Progenitor cell of endocrine pancreas (in vitro differentiated cells): ENCODE results near the gene KRTAP9-8. TPM values are rescaled to one million over a fixed set of nuclear protein-coding genes. Genes with fewer than 3 reads are reported as not detected.
"Not testable (repeated sequence)": the region's sequence is repeated elsewhere in the genome, so short reads cannot be mapped to it uniquely, and the experiment has no call there.

Source experiments
- DNase-seq: peaks from one replicate; pipeline ENCODE4 v3.0.0; 2021; ENCODE audit warnings: low spot score; ENCODE audit not compliant: unreplicated experiment
- H3K27ac Mint-ChIP-seq: 2 replicates; pipeline ENCODE4 v1.8.0; 2021; ENCODE audit warnings: mild to moderate bottlenecking, moderate library complexity, mixed read lengths
- H3K27me3 Mint-ChIP-seq: 2 replicates; pipeline ENCODE4 v1.8.0; 2021; ENCODE audit warnings: mixed read lengths
- H3K36me3 Mint-ChIP-seq: 2 replicates; pipeline ENCODE4 v1.8.0; 2022; ENCODE audit warnings: mixed read lengths; ENCODE audit not compliant: insufficient read depth
- H3K4me1 Mint-ChIP-seq: 2 replicates; pipeline ENCODE4 v1.8.0; 2021; ENCODE audit warnings: low read depth, mixed read lengths
- H3K4me3 Mint-ChIP-seq: 2 replicates; pipeline ENCODE4 v1.8.0; 2021; ENCODE audit warnings: low read depth, mild to moderate bottlenecking, moderate library complexity, mixed read lengths
- H3K9me3 Mint-ChIP-seq: 2 replicates; pipeline ENCODE4 v1.8.0; 2021; ENCODE audit warnings: low read depth, mixed read lengths
- CTCF ChIP-seq: fragments of 200-600 bp; sonication (generic); IDR thresholded peaks from one replicate; pipeline ENCODE4 v1.5.0; 2021; ENCODE audit warnings: antibody characterized with exemption, mild to moderate bottlenecking; ENCODE audit not compliant: unreplicated experiment
- total RNA-seq: library from RNA; stranded (reverse); gene quantifications from 2 replicates; pipeline ENCODE4 v1.2.1, GENCODE V29; 2021

KRTAP9-8 gene
- total RNA-seq, 1 donor from 2014 or later = not detected

GRCh38 chr17:41212524-41213169, 25.2 kb upstream of the KRTAP9-8 start:
- H3K9me3 Mint-ChIP-seq = peaks cover 14% of the 10 kb centered on the region
- TF ChIP-seq CTCF = no peak
- H3K36me3 Mint-ChIP-seq = no peaks in the 10 kb centered on the region
- peaks cover 6% of the 10 kb centered on the region for H3K27me3 Mint-ChIP-seq
- H3K4me1 Mint-ChIP-seq = peaks cover 2% of the 10 kb centered on the region
- DNase-seq = no peak
- no peak overlapping the region for H3K27ac Mint-ChIP-seq
- no peak overlapping the region for H3K4me3 Mint-ChIP-seq

GRCh38 chr17:41215681-41216080, 22.1 kb upstream of the KRTAP9-8 start:
- peaks cover 2% of the 10 kb centered on the region for H3K4me1 Mint-ChIP-seq

GRCh38 chr17:41223821-41224220, 14.0 kb upstream of the KRTAP9-8 start:
- Mint-ChIP-seq H3K36me3 (no peaks in the 10 kb centered on the region), H3K9me3 (peaks cover 10% of the 10 kb centered on the region), H3K27me3 (peaks cover 8% of the 10 kb centered on the region), H3K4me3 (no peak overlapping the region), H3K4me1 (no peaks in the 10 kb centered on the region), H3K27ac (no peak overlapping the region)
- no peak for DNase-seq
- TF ChIP-seq CTCF = no peak

More at GRCh38 chr17:41215681-41216080, 22.1 kb upstream of the KRTAP9-8 start:
- Mint-ChIP-seq H3K27ac (no peak overlapping the region), H3K9me3 (peaks cover 9% of the 10 kb centered on the region), H3K27me3 (peaks cover 3% of the 10 kb centered on the region), H3K36me3 (no peaks in the 10 kb centered on the region), H3K4me3 (no peak overlapping the region)
- DNase-seq = no peak
- TF ChIP-seq CTCF = no peak

GRCh38 chr17:41226051-41226450, 11.7 kb upstream of the KRTAP9-8 start:
- no peak for DNase-seq
- H3K27ac Mint-ChIP-seq = no peak overlapping the region
- no peak overlapping the region for H3K4me3 Mint-ChIP-seq
- no peaks in the 10 kb centered on the region for H3K36me3 Mint-ChIP-seq
- no peaks in the 10 kb centered on the region for H3K4me1 Mint-ChIP-seq
- H3K27me3 Mint-ChIP-seq = peaks cover 19% of the 10 kb centered on the region
- H3K9me3 Mint-ChIP-seq = no peaks in the 10 kb centered on the region
- TF ChIP-seq CTCF = no peak

- not testable (repeated sequence) for H3K4me1 Mint-ChIP-seq
Measured at GRCh38 chr17:41226598-41227095, 11.2 kb upstream of the KRTAP9-8 start, which contains the start of gene KRTAP9-2. Gene KRTAP9-2 (plus strand): TSS chr17:41226648. CDS start chr17:41226655, 7 bp downstream.

GRCh38 chr17:41230094-41230493, 7.7 kb upstream of the KRTAP9-8 start:
- Mint-ChIP-seq H3K4me1 (no peaks in the 10 kb centered on the region), H3K27me3 (peaks cover 40% of the 10 kb centered on the region), H3K4me3 (no peak overlapping the region), H3K9me3 (no peaks in the 10 kb centered on the region), H3K27ac (no peak overlapping the region), H3K36me3 (no peaks in the 10 kb centered on the region)
- TF ChIP-seq CTCF = no peak
- no peak for DNase-seq

More at GRCh38 chr17:41226598-41227095, 11.2 kb upstream of the KRTAP9-8 start, which contains the start of gene KRTAP9-2:
- H3K27ac Mint-ChIP-seq, H3K36me3 Mint-ChIP-seq, H3K9me3 Mint-ChIP-seq, DNase-seq, H3K4me3 Mint-ChIP-seq: not testable (repeated sequence)
- H3K27me3 Mint-ChIP-seq = peaks cover 20% of the 10 kb centered on the region
